Naive B cell (primary cell): Measurements from ENCODE around the gene TCF4. TPM values are rescaled to one million over a fixed set of nuclear protein-coding genes. Genes with fewer than 3 reads are reported as not detected.
A peak's percentile ranks its signal among the peaks of the same experiment; 100 is the strongest.

Experiments used
- ATAC-seq, 2 donors: fragments of 150-1000 bp; cut with Tn5 transposase; 2 replicates each; pipeline ENCODE4 v1.10.0; 2021; ENCODE audit warnings: low read depth in 2 of 2, mild to moderate bottlenecking in 2 of 2, moderate library complexity in 2 of 2
- DNase-seq: peaks from one replicate; pipeline ENCODE4 v3.0.0; 2022
- H3K27ac Mint-ChIP-seq, 6 donors: one replicate each; pipeline ENCODE4 v1.8.0; 2020 to 2022; ENCODE audit warnings: mild to moderate bottlenecking in 6 of 6, mixed read lengths in 6 of 6, moderate library complexity in 5 of 6, inconsistent platforms in 2 of 6
- H3K27me3 Mint-ChIP-seq, 3 donors: one replicate each; pipeline ENCODE4 v1.8.0; 2021 to 2022; ENCODE audit warnings: mixed read lengths in 3 of 3, mild to moderate bottlenecking in 1 of 3
- H3K36me3 Mint-ChIP-seq, 2 donors: one replicate each; pipeline ENCODE4 v1.8.0; 2020 to 2022; ENCODE audit warnings: mixed read lengths in 2 of 2, inconsistent platforms in 1 of 2, mild to moderate bottlenecking in 1 of 2
- H3K4me1 Mint-ChIP-seq, 3 donors: one replicate each; pipeline ENCODE4 v1.8.0; 2020 to 2022; ENCODE audit warnings: mixed read lengths in 3 of 3, inconsistent platforms in 1 of 3, mild to moderate bottlenecking in 1 of 3, moderate library complexity in 1 of 3
- H3K4me3 Mint-ChIP-seq, 8 donors: one replicate each; pipeline ENCODE4 v1.8.0; 2020 to 2022; ENCODE audit warnings: mild to moderate bottlenecking in 8 of 8, mixed read lengths in 8 of 8, moderate library complexity in 8 of 8, inconsistent platforms in 2 of 8
- H3K9me3 Mint-ChIP-seq, 7 donors: one replicate each; pipeline ENCODE4 v1.8.0; 2020 to 2022; ENCODE audit warnings: mixed read lengths in 7 of 7, mild to moderate bottlenecking in 5 of 7, inconsistent platforms in 2 of 7, moderate library complexity in 1 of 7
- polyA plus RNA-seq, 6 donors: library from polyadenylated mRNA; unstranded; fragments of 300-500 nt; fragmentation: Illumina TruSeq; gene quantifications; one replicate each; pipeline ENCODE4 v1.2.3, GENCODE V29; 2021; ENCODE audit warnings: low read depth in 6 of 6

TCF4 gene
- polyA plus RNA-seq, 6 donors from 2014 or later: 199 to 274 (median 217) TPM

DNA sequence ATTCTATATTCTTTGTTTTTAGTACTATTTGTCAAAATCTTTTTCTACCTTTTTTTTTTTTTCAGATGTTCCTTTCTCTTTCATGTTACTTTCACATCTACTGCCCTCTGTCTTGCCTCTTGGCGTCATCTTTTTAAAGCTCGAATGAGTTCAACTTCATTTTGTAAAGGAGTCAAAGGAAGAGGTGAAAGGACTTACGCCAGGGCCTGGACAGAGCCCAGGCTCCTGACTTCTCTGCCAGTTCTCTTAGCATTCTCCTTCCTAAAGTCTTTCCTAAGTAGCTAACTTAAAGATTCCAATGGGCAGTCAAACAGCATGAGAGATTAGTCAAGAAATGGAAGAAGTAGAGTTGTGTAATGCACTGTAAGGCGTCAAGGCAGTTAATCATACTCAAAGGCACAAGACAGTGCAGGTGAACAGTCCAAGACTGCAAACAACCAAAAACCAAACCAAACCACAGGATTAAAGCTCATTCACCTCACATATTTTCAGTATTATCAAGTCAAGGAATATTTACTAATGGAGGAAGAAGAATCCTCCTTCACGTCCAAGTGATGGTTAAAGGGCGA is 301.7 kb downstream of the TCF4 start:
- no peak for DNase-seq
- Mint-ChIP-seq H3K4me3 (peak overlapping the region in 1 of 8 donors; percentile 71), H3K4me1 (peaks cover 50 to 77% (median 56%) of the 10 kb centered on the region in 3 donors), H3K9me3 (no peaks in the 10 kb centered on the region), H3K36me3 (peaks cover 0 to 7% of the 10 kb centered on the region in 2 donors), H3K27me3 (no peaks in the 10 kb centered on the region), H3K27ac (peak overlapping the region in 5 of 6 donors; percentile 31 to 87 (median 46))
- ATAC-seq: no peak

DNA sequence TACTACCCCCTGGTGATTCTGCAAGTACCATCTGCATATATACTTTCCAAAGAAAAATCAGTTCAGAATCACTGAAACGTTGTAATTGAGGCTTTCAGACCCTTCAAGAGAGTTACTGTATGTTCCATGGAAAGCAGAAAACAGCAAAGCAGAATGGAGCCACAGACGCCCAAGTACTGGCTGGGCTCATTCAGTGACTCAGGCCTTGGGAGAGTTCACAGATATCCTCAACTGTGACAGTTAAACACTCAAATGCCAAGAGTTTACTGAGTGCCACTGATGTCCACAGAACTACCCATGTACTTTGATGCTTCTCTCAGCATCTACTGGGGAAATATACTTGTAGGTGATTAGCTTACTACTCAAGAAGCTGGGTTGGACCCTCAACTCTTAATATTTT is 303.4 kb downstream of the TCF4 start:
- Mint-ChIP-seq H3K4me1 (peaks cover 39 to 71% (median 49%) of the 10 kb centered on the region in 3 donors), H3K4me3 (no peak overlapping the region), H3K27me3 (no peaks in the 10 kb centered on the region), H3K36me3 (peaks cover 0 to 8% of the 10 kb centered on the region in 2 donors), H3K9me3 (no peaks in the 10 kb centered on the region), H3K27ac (peak overlapping the region in 3 of 6 donors; percentile 44 to 73 (median 46))
- DNase-seq: no peak
- ATAC-seq: no peak

DNA sequence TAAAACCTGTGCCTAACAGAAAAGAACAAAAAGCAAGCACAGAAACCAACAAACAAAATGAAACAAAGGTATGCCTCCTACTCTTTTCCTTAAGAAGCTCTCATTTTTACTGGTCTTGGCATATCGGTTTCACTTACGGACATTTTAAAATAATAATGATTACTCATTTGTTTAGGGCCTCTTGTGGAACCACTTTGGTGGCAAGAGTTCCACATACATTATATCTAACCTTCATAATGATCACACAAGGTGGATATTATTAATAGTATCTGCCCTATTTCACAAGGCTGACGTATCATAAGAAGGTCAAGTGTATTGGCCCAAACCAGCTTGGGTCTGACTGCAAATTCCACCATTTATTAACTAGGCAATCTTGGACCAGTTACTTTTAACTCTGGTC is 304.7 kb downstream of the TCF4 start:
- Mint-ChIP-seq H3K4me3 (no peak overlapping the region), H3K36me3 (peaks cover 0 to 18% of the 10 kb centered on the region in 2 donors), H3K27me3 (no peaks in the 10 kb centered on the region), H3K27ac (peak overlapping the region in 2 of 6 donors; percentile 46 to 47), H3K9me3 (no peaks in the 10 kb centered on the region), H3K4me1 (peaks cover 31 to 59% (median 36%) of the 10 kb centered on the region in 3 donors)
- no peak for ATAC-seq
- DNase-seq: no peak

DNA sequence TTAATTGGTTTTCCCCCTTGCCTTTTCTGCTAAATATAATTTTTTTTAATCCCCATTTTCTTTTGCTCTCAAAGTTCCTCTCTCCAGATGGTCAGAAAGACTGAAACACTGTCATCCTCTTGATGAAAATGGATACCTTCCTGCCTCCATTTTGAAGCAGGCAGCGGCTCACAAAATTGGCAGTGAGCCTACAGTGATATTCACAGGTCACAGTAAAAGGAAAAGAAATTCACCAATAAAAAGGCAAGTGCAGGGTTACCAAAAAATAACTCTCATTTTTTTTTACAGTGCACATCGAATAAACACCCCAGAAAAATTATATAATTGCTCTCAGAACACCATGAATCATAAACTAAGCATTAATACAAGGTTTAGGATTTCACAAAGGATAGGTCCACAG is 307.5 kb downstream of the TCF4 start:
- H3K27me3 Mint-ChIP-seq: no peaks in the 10 kb centered on the region
- no peaks in the 10 kb centered on the region for H3K9me3 Mint-ChIP-seq
- ATAC-seq (no peak), DNase-seq (no peak)
- peak overlapping the region in 1 of 8 donors; percentile 12 for H3K4me3 Mint-ChIP-seq
- H3K27ac Mint-ChIP-seq: peak overlapping the region in 4 of 6 donors; percentile 19 to 67 (median 40)
- H3K4me1 Mint-ChIP-seq: peaks cover 8 to 44% (median 15%) of the 10 kb centered on the region in 3 donors
- peaks cover 0 to 26% of the 10 kb centered on the region in 2 donors for H3K36me3 Mint-ChIP-seq

DNA sequence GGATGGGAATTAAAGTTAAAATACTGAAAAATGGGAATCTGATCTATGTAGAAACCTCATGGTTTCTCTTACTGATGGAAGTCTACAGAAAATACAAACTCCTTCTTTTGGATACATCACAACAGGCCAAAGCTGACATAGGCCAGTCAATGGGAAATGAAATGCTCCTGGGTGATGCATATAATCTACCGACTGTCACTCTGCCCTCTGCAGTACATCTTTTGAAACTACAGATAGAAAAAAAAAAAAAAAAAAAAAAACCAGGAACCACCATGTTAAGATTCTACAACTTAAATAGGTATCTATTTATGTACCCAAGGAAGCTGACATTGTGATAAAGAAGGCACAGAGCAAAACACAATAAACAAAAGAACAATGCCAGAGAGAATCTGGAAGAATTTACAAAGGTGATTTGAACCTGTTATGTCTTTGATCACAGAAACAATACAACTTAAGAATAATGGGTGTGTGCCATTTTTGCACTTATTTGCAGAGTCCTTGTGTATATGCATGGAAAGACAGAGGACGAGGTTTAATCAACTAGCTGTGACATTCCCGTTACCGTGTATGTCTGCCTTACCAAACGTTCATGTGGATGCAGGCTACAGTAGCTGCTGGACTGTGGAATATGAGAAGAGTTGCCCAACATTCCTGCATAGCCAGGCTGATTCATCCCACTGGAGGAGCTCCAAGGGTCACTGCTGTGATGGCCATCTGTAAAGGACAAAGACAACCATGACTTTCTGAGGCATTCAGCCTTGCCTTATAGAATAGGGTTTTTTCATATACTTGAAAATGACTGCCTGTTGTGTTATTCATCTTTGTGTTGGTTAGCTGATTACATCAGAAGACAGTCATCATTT is 312.7 kb downstream of the TCF4 start:
- Mint-ChIP-seq H3K27me3 (no peaks in the 10 kb centered on the region), H3K4me3 (no peak overlapping the region), H3K4me1 (peaks cover 0 to 23% (median 12%) of the 10 kb centered on the region in 3 donors), H3K27ac (peak overlapping the region in 5 of 6 donors; percentile 9 to 82 (median 48)), H3K9me3 (no peaks in the 10 kb centered on the region), H3K36me3 (peaks cover 28 to 52% of the 10 kb centered on the region in 2 donors)
- ATAC-seq (peak; percentile 47 to 52), DNase-seq (no peak)

DNA sequence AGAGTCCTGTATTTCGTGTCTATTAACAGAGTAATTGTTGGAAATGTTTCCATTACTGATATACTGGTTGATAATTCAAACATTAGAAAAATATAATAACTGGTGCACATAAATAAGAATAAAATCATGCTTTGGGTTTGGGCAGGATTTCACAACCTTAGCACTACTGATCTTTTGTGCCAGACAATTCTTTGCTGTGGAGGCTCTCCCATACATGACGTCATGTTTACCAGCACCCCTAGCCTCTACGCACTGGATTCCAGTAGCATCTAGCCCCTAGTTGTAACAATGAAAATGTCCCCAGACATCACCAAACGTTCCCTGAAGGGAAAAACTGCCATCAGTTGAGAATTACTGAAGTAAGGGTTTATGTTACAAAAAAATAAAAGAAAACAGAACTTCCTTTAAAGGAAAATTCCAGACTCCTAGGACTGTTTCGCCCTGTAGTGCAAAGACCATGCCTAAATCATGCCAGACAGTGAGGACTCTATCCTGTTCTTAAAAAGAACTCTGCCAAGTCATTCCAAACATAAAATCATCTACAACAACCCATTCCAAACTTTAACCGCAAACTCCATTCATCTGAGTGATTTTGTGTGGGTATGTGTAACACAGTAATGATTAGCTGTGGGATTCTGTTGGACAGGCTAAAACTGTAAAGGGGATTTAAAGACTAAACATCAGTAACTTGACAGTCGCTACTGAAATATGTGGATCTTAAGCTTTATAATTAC is 315.3 kb downstream of the TCF4 start:
- DNase-seq: no peak
- H3K4me3 Mint-ChIP-seq: no peak overlapping the region

DNA sequence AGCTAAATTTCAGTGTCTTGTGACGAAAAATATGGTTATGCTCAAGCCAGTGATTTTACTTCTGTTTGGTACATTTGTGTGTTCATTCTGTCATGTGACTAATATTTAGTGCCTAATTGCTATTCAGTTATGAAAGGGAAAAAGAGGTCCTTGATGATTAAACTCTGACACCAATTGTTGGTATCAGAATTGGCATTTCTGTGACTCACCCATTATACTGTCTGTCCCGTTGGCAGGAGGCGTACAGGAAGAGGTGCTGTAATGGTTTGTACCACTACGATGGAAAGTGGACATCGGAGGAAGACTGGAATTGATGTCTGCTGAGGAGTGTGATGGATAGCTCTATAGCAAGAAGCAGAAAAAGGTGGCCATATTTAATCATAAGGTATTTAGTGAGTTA is 318.4 kb downstream of the TCF4 start:
- ATAC-seq (no peak), DNase-seq (no peak)
- H3K4me3 Mint-ChIP-seq: no peak overlapping the region
- peaks cover 30 to 46% of the 10 kb centered on the region in 2 donors for H3K36me3 Mint-ChIP-seq
- no peaks in the 10 kb centered on the region for H3K9me3 Mint-ChIP-seq
- peak overlapping the region; percentile 21 to 95 (median 87) for H3K27ac Mint-ChIP-seq
- H3K4me1 Mint-ChIP-seq: peaks cover 49 to 58% (median 58%) of the 10 kb centered on the region in 3 donors
- H3K27me3 Mint-ChIP-seq: no peaks in the 10 kb centered on the region

More for the DNA sequence above, 315.3 kb downstream of the TCF4 start:
- peaks cover 37 to 50% of the 10 kb centered on the region in 2 donors for H3K36me3 Mint-ChIP-seq
- H3K9me3 Mint-ChIP-seq: no peaks in the 10 kb centered on the region
- no peak for ATAC-seq
- H3K4me1 Mint-ChIP-seq: peaks cover 18 to 39% (median 29%) of the 10 kb centered on the region in 3 donors
- H3K27me3 Mint-ChIP-seq: no peaks in the 10 kb centered on the region
- peak overlapping the region in 4 of 6 donors; percentile 15 to 95 (median 49) for H3K27ac Mint-ChIP-seq

DNA sequence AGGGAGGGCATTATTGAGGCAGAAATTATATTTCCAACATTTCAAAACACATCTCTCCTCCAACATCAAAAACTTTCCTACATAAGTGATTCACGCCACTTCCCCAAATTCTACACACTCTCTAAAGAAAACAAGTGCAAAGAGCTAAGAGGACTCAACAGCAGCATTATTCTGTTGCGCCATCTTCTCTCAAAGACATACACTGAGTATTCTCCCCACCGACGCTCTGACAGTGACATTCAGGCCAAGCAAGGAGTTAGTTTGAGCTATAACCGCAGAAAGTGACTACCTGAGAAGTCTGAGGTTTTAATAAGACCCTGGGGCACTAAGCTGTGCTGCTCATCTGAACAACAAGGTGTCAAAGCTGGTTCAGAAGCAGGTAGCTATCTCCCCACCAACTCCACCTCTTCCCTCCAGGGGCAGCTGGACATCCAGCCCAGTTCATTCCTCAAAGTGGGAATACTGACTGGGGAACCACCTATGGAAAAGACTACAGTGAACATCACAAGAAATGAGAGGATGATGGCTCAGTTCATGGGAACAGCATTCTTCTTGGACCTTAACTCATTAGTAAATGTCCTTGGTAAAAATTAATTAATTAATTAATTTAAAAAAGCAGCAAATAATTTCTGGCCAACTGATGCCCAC is 319.2 kb downstream of the TCF4 start:
- DNase-seq: no peak

DNA sequence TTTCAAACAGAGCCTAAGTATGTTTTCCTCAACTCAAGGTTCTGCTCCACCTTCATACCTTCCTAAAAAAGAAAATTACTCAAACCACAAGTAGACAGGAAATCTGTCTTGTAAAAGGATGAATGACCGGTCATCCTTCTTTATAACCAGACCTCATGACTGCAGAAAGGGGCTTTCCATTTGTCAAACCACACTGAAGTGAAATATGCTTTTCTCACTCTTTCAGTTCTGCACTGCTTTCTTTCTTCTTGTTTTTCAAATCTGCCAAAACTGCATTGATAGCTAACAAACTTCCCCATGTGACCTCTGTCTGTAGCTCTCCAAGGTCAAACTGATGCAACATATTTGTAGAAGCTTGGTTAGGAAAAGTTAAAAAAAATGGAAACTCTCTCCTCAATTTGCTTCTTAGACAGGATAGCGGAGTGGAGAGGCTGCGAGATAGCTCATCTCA is 319.8 kb downstream of the TCF4 start:
- DNase-seq: peak; percentile 68
- Mint-ChIP-seq H3K9me3 (no peaks in the 10 kb centered on the region), H3K4me3 (peak overlapping the region; percentile 55 to 80 (median 60)), H3K27me3 (no peaks in the 10 kb centered on the region), H3K4me1 (peaks cover 54 to 66% (median 60%) of the 10 kb centered on the region in 3 donors), H3K36me3 (peaks cover 24 to 40% of the 10 kb centered on the region in 2 donors), H3K27ac (peak overlapping the region; percentile 88 to 97 (median 90))
- peak; percentile 84 to 86 for ATAC-seq

More for the DNA sequence above, 319.2 kb downstream of the TCF4 start:
- no peaks in the 10 kb centered on the region for H3K9me3 Mint-ChIP-seq
- ATAC-seq: peak in 1 of 2 donors; percentile 19
- peak overlapping the region; percentile 88 to 97 (median 90) for H3K27ac Mint-ChIP-seq
- no peaks in the 10 kb centered on the region for H3K27me3 Mint-ChIP-seq
- H3K4me3 Mint-ChIP-seq: peak overlapping the region in 6 of 8 donors; percentile 12 to 80 (median 62)
- peaks cover 24 to 40% of the 10 kb centered on the region in 2 donors for H3K36me3 Mint-ChIP-seq
- peaks cover 54 to 66% (median 60%) of the 10 kb centered on the region in 3 donors for H3K4me1 Mint-ChIP-seq

DNA sequence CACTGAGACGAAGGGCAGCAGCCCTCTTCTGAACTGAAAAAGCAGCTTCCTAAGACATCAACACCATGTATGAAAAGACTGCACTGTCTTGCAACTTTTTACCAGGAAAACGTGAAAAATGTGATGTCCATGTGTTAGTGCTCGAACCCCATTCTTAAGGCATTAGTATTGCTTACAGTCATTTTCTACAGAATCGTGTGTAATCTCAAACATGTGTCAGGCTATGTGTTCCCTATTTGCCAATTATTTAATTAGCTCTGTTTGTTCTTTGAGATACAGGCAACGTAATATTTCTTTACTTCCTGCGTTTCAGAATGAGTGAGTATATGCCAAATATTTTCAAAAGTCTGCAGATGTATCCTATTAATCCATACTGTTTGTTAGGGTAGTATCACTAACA is 321.0 kb downstream of the TCF4 start:
- H3K27ac Mint-ChIP-seq: peak overlapping the region; percentile 11 to 97 (median 85)
- peaks cover 22 to 33% of the 10 kb centered on the region in 2 donors for H3K36me3 Mint-ChIP-seq
- H3K4me1 Mint-ChIP-seq: peaks cover 54 to 66% (median 60%) of the 10 kb centered on the region in 3 donors
- DNase-seq (no peak), ATAC-seq (no peak)
- no peaks in the 10 kb centered on the region for H3K27me3 Mint-ChIP-seq
- no peaks in the 10 kb centered on the region for H3K9me3 Mint-ChIP-seq
- H3K4me3 Mint-ChIP-seq: peak overlapping the region in 4 of 8 donors; percentile 4 to 80 (median 75)

DNA sequence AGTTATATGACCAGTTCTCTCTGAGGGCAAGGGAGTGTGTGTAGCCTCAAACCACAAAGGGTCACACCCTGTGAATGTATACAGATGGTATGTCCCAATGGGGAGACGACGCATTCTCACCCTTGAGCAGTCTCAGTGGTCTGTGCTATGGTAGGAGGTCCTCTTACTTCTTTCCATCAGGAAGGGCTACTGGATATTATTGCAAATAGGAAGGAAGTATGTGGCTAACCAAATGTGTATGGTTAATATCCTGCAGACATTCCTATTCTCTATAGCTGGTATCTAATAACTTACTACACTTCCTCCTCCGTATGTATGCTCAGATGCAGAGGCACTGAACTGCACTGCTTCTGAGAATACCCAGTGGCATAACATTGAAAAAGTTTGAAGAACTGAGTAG is 322.0 kb downstream of the TCF4 start:
- DNase-seq: peak; percentile 14
- Mint-ChIP-seq H3K27ac (peak overlapping the region; percentile 36 to 95 (median 70)), H3K27me3 (no peaks in the 10 kb centered on the region), H3K36me3 (peaks cover 12 to 25% of the 10 kb centered on the region in 2 donors), H3K4me3 (peak overlapping the region in 7 of 8 donors; percentile 6 to 80 (median 70)), H3K4me1 (peaks cover 52 to 63% (median 54%) of the 10 kb centered on the region in 3 donors), H3K9me3 (no peaks in the 10 kb centered on the region)
- ATAC-seq: peak; percentile 31 to 42

DNA sequence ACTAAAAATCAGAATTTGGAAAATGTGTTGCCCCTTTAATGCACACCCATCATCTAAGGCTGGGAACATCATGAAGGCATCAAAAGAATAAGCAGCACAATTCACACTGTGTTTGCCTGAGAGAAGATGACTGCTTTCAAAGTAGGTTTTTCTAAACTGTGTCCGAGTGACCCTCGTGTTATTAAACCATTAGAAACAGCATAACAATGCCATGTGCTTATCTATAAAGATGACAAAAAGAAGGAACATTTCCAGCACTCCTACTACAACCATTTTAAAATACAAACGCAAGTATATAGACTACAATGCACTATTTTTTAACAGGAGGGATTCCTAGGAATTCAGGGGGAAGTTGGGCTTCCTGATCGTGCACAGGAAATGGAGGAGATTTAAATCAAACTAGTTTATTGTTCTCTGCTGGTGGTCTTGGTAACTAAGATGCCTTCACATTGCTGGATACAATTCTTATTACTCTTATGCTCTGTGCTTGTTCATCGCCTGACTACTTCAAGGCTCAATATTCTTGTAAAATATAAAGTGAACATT is 322.8 kb downstream of the TCF4 start:
- peaks cover 9 to 21% of the 10 kb centered on the region in 2 donors for H3K36me3 Mint-ChIP-seq
- DNase-seq (no peak), ATAC-seq (no peak)
- peak overlapping the region in 5 of 8 donors; percentile 45 to 80 (median 70) for H3K4me3 Mint-ChIP-seq
- no peaks in the 10 kb centered on the region for H3K27me3 Mint-ChIP-seq
- peak overlapping the region; percentile 29 to 95 (median 72) for H3K27ac Mint-ChIP-seq
- H3K9me3 Mint-ChIP-seq: no peaks in the 10 kb centered on the region
- peaks cover 51 to 63% (median 54%) of the 10 kb centered on the region in 3 donors for H3K4me1 Mint-ChIP-seq
